OCI-LY1 (cell line): Measurements from ENCODE around the gene SH3BP4.

Experiments
- EZH2 ChIP-seq: fragments of 200-600 bp; sonication (generic), shearing (Covaris generic); IDR thresholded peaks from 2 replicates; pipeline ENCODE4 v1.8.0; 2017; ENCODE audit warnings: borderline replicate concordance, mixed run types, mild to moderate bottlenecking, antibody characterized with exemption, low read length, moderate library complexity, mixed read lengths
- TF ChIP-seq, protein P1 (sequence below): fragments of 200-600 bp; sonication (generic), shearing (Covaris generic); IDR thresholded peaks from 2 replicates; pipeline ENCODE4 v1.5.1; 2017; ENCODE audit warnings: mild to moderate bottlenecking, antibody characterized with exemption, low read length, moderate library complexity, mixed read lengths

DNA sequence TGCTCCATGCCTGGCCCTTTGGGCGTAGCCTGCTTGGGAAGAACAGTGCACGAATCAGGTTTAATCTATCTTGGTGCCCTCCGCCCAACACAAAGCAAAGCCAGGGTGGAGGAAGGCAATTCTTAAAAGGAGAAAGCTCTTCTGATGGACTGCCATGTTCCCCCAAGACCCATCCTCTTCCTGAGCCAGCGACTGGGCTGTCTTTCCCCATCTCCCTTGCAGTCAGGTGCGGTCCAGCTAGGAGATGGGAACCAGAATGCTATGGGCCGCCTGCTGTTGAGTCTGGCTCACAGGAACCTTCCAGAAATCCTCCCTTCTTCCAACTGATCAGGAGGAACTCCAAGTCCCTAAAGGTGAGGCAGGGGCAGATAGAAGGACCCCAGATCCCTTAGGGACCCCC, 105.0 kb downstream of the SH3BP4 start:
- TF ChIP-seq, protein P1, sequence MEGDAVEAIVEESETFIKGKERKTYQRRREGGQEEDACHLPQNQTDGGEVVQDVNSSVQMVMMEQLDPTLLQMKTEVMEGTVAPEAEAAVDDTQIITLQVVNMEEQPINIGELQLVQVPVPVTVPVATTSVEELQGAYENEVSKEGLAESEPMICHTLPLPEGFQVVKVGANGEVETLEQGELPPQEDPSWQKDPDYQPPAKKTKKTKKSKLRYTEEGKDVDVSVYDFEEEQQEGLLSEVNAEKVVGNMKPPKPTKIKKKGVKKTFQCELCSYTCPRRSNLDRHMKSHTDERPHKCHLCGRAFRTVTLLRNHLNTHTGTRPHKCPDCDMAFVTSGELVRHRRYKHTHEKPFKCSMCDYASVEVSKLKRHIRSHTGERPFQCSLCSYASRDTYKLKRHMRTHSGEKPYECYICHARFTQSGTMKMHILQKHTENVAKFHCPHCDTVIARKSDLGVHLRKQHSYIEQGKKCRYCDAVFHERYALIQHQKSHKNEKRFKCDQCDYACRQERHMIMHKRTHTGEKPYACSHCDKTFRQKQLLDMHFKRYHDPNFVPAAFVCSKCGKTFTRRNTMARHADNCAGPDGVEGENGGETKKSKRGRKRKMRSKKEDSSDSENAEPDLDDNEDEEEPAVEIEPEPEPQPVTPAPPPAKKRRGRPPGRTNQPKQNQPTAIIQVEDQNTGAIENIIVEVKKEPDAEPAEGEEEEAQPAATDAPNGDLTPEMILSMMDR, result no peak
- TF ChIP-seq EZH2, result no peak
